Neuron (in vitro differentiated cells): Measurements from ENCODE around the gene NXPE4.
"Not testable (repeated sequence)": the region's sequence is repeated elsewhere in the genome, so short reads cannot be mapped to it uniquely, and the experiment has no call there.

Experiments
- H2AFZ ChIP-seq: one replicate; pipeline ENCODE4 v1.6.1; 2013; ENCODE audit warnings: low read depth, mild to moderate bottlenecking, inconsistent platforms, low read length, moderate library complexity
- H3K27me3 ChIP-seq: one replicate; pipeline ENCODE4 v1.6.1; 2013; ENCODE audit warnings: low read length; ENCODE audit not compliant: insufficient read depth
- H3K36me3 ChIP-seq: one replicate; pipeline ENCODE4 v1.6.1; 2013; ENCODE audit warnings: low read length; ENCODE audit not compliant: insufficient read depth
- H3K4me1 ChIP-seq: one replicate; pipeline ENCODE4 v1.6.1; 2013; ENCODE audit warnings: low read length; ENCODE audit not compliant: insufficient read depth
- H3K4me3 ChIP-seq: 2 replicates; pipeline ENCODE4 v1.5.1; 2013; ENCODE audit warnings: mild to moderate bottlenecking, low read length, moderate library complexity
- H3K9me3 ChIP-seq: one replicate; pipeline ENCODE4 v1.6.1; 2013; ENCODE audit warnings: low read length

Gene NXPE4

GRCh38 chr11:114606003-114606801 is 10.6 kb upstream of the NXPE4 start:
- no peak overlapping the region for H2AFZ ChIP-seq
- H3K4me1 ChIP-seq = no peaks in the 10 kb centered on the region
- H3K4me3 ChIP-seq = no peak overlapping the region
- H3K9me3 ChIP-seq = no peaks in the 10 kb centered on the region
- no peaks in the 10 kb centered on the region for H3K27me3 ChIP-seq
- no peaks in the 10 kb centered on the region for H3K36me3 ChIP-seq

GRCh38 chr11:114605370-114605769 is 9.8 kb upstream of the NXPE4 start:
- Histone ChIP-seq H3K27me3 (no peaks in the 10 kb centered on the region), H3K36me3 (no peaks in the 10 kb centered on the region), H3K9me3 (no peaks in the 10 kb centered on the region), H3K4me3 (no peak overlapping the region), H3K4me1 (no peaks in the 10 kb centered on the region), H2AFZ (no peak overlapping the region)

- Histone ChIP-seq H3K4me1 (no peaks in the 10 kb centered on the region), H3K36me3 (no peaks in the 10 kb centered on the region), H2AFZ (no peak overlapping the region), H3K27me3 (no peaks in the 10 kb centered on the region), H3K4me3 (no peak overlapping the region), H3K9me3 (no peaks in the 10 kb centered on the region)
These were observed 9.3 kb upstream of the NXPE4 start for GRCh38 chr11:114604886-114605285.

- H3K9me3 ChIP-seq = no peaks in the 10 kb centered on the region
- no peaks in the 10 kb centered on the region for H3K27me3 ChIP-seq
- no peaks in the 10 kb centered on the region for H3K36me3 ChIP-seq
- H3K4me3 ChIP-seq = no peak overlapping the region
- no peak overlapping the region for H2AFZ ChIP-seq
- no peaks in the 10 kb centered on the region for H3K4me1 ChIP-seq
These were observed 8.7 kb upstream of the NXPE4 start for GRCh38 chr11:114604179-114604813.

- H2AFZ ChIP-seq, H3K27me3 ChIP-seq, H3K9me3 ChIP-seq, H3K36me3 ChIP-seq, H3K4me3 ChIP-seq, H3K4me1 ChIP-seq: not testable (repeated sequence)
These were observed 7.6 kb upstream of the NXPE4 start for GRCh38 chr11:114603151-114603550.

GRCh38 chr11:114598461-114598860 is 2.9 kb upstream of the NXPE4 start:
- no peaks in the 10 kb centered on the region for H3K4me1 ChIP-seq
- no peak overlapping the region for H2AFZ ChIP-seq
- no peak overlapping the region for H3K4me3 ChIP-seq
- H3K36me3 ChIP-seq = no peaks in the 10 kb centered on the region
- no peaks in the 10 kb centered on the region for H3K27me3 ChIP-seq
- no peaks in the 10 kb centered on the region for H3K9me3 ChIP-seq

GRCh38 chr11:114596175-114596919 is 761 bp upstream of the NXPE4 start:
- H3K4me1 ChIP-seq = no peaks in the 10 kb centered on the region
- no peak overlapping the region for H3K4me3 ChIP-seq
- H3K36me3 ChIP-seq = no peaks in the 10 kb centered on the region
- H3K27me3 ChIP-seq = no peaks in the 10 kb centered on the region
- no peaks in the 10 kb centered on the region for H3K9me3 ChIP-seq
- no peak overlapping the region for H2AFZ ChIP-seq

- Histone ChIP-seq H3K36me3 (no peaks in the 10 kb centered on the region), H3K4me3 (no peak overlapping the region), H3K9me3 (no peaks in the 10 kb centered on the region), H2AFZ (no peak overlapping the region), H3K27me3 (no peaks in the 10 kb centered on the region), H3K4me1 (no peaks in the 10 kb centered on the region)
These were observed 883 bp downstream of the NXPE4 start for GRCh38 chr11:114594703-114595102.

- H2AFZ ChIP-seq = no peak overlapping the region
- no peaks in the 10 kb centered on the region for H3K27me3 ChIP-seq
- H3K9me3 ChIP-seq = peaks cover 4% of the 10 kb centered on the region
- H3K36me3 ChIP-seq = no peaks in the 10 kb centered on the region
- no peaks in the 10 kb centered on the region for H3K4me1 ChIP-seq
- no peak overlapping the region for H3K4me3 ChIP-seq
These were observed 8.1 kb downstream of the NXPE4 start for GRCh38 chr11:114587398-114587953.

- Histone ChIP-seq H3K9me3 (peaks cover 4% of the 10 kb centered on the region), H3K36me3 (no peaks in the 10 kb centered on the region), H2AFZ (no peak overlapping the region), H3K4me3 (no peak overlapping the region), H3K4me1 (no peaks in the 10 kb centered on the region), H3K27me3 (no peaks in the 10 kb centered on the region)
These were observed 8.8 kb downstream of the NXPE4 start for GRCh38 chr11:114586797-114587196.

- H3K4me3 ChIP-seq = no peak overlapping the region
- H3K4me1 ChIP-seq = no peaks in the 10 kb centered on the region
- H3K27me3 ChIP-seq = no peaks in the 10 kb centered on the region
- H3K36me3 ChIP-seq = no peaks in the 10 kb centered on the region
- H2AFZ ChIP-seq = no peak overlapping the region
- H3K9me3 ChIP-seq = no peaks in the 10 kb centered on the region
These were observed 23.9 kb downstream of the NXPE4 start for GRCh38 chr11:114571712-114572111.

- H3K27me3 ChIP-seq = no peaks in the 10 kb centered on the region
- no peaks in the 10 kb centered on the region for H3K9me3 ChIP-seq
- H3K4me1 ChIP-seq = no peaks in the 10 kb centered on the region
- no peak overlapping the region for H2AFZ ChIP-seq
- H3K4me3 ChIP-seq = no peak overlapping the region
- no peaks in the 10 kb centered on the region for H3K36me3 ChIP-seq
These were observed 25.8 kb downstream of the NXPE4 start for GRCh38 chr11:114569801-114570200.

- Histone ChIP-seq H3K4me1 (no peaks in the 10 kb centered on the region), H3K4me3 (no peak overlapping the region), H3K9me3 (no peaks in the 10 kb centered on the region), H3K36me3 (no peaks in the 10 kb centered on the region), H3K27me3 (no peaks in the 10 kb centered on the region), H2AFZ (no peak overlapping the region)
These were observed 29.3 kb downstream of the NXPE4 start for GRCh38 chr11:114566276-114566675.
